ENCODE measurements around the gene MAU2. TPM values are rescaled to one million over a fixed set of nuclear protein-coding genes. Genes with fewer than 3 reads are reported as not detected.

MAU2 gene, protein sequence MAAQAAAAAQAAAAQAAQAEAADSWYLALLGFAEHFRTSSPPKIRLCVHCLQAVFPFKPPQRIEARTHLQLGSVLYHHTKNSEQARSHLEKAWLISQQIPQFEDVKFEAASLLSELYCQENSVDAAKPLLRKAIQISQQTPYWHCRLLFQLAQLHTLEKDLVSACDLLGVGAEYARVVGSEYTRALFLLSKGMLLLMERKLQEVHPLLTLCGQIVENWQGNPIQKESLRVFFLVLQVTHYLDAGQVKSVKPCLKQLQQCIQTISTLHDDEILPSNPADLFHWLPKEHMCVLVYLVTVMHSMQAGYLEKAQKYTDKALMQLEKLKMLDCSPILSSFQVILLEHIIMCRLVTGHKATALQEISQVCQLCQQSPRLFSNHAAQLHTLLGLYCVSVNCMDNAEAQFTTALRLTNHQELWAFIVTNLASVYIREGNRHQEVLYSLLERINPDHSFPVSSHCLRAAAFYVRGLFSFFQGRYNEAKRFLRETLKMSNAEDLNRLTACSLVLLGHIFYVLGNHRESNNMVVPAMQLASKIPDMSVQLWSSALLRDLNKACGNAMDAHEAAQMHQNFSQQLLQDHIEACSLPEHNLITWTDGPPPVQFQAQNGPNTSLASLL
- total RNA-seq: 10 to 100 TPM; 28.0 to 41.8 TPM
- 10 to 100 TPM; 52.4 to 78.8 TPM for polyA plus RNA-seq (ENCODE audit: insufficient read length in 2 of 2)
- long read RNA-seq, donor 1, partial matches to known transcripts: 0 of 2 reads
- long read RNA-seq, donor 1, other reads (novel, unspliced or antisense): 0 of 2 reads
- long read RNA-seq, donor 2: 0 reads
- long read RNA-seq, donor 3: 0 reads
- long read RNA-seq, donor 4, partial matches to known transcripts: 0 of 7 reads
- long read RNA-seq, donor 4, other reads (novel, unspliced or antisense): 0 of 7 reads

GRCh38 chr19:19320361-19321140, at the start of gene MAU2, which contains the start of gene SUGP1:
MAU2 (plus strand) TSS chr19:19320829; CDS start chr19:19320860, 31 bp downstream.
SUGP1 (minus strand) TSS chr19:19320509; CDS start chr19:19320496, 13 bp downstream.
- Histone ChIP-seq H3K27ac (ENCODE audit: low read depth, low read length) (peak within 1 kb of the TSS; percentile 90), H3K36me3 (ENCODE audit: control insufficient read depth, insufficient read depth, low read length) (peaks cover 39% of the 10 kb centered on the region), H3K4me3 (ENCODE audit: low read depth, low read length) (peak within 1 kb of the TSS; percentile 96), H3K4me1 (ENCODE audit: control insufficient read depth, insufficient read depth, low read length) (peaks cover 27% of the 10 kb centered on the region), H3K9me3 (ENCODE audit: control insufficient read depth, insufficient read depth, low read length) (no peaks in the 10 kb centered on the region), H3K27me3 (ENCODE audit: control insufficient read depth, insufficient read depth, low read length) (no peaks in the 10 kb centered on the region)
- DNase-seq (ENCODE audit: low read depth in 4 of 6, low spot score in 6 of 6): peak; percentile 79 to 98 (median 92)
- WGBS (ENCODE audit: insufficient coverage): under 1% methylated on average over 66 of the region's 67 CpGs

DNA sequence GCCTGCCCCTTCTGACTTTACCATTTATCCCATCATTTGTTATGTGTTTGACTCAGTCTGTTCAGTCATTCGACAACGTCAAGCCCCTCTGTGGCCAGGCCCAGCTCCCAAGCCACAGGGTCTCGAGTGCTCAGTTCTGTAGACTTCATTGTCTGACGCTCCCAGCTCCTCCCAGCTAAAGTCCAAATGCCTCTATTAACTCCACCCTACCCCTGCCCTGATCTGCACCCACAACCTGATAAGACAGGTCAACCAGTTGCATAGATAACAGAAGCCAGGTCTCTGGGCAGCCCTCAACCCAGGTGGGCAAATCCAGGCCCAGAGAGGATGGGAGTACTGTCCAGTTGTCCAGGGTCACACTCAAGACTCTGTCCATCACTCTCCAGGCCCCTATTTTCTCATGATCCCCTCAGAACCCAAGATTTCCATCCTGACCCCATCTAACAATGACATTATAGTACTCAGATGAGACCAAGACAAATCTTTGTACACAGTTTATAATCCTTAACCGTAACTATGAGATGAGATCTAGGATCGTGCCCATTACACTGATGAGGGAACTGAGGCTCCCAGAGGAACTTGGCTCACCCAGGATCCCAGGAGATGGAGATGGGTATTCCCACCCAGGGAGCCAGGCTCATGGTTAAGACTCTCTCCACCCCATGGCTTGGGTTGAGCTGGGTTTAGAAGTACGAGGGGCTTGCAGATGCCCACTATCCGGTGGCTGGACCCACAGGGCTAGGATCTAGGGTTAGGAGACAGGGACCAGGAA, 48.6 kb upstream of the MAU2 start:
- no peak overlapping the region for H3K27ac ChIP-seq (ENCODE audit: low read depth, low read length)
- H3K27me3 ChIP-seq (ENCODE audit: control insufficient read depth, insufficient read depth, low read length): no peaks in the 10 kb centered on the region
- 89% methylated on average over 5 of the region's 8 CpGs for WGBS (ENCODE audit: insufficient coverage)
- peaks cover 28% of the 10 kb centered on the region for H3K4me1 ChIP-seq (ENCODE audit: control insufficient read depth, insufficient read depth, low read length)
- peaks cover 28% of the 10 kb centered on the region for H3K36me3 ChIP-seq (ENCODE audit: control insufficient read depth, insufficient read depth, low read length)
- H3K9me3 ChIP-seq (ENCODE audit: control insufficient read depth, insufficient read depth, low read length): no peaks in the 10 kb centered on the region
- H3K4me3 ChIP-seq (ENCODE audit: low read depth, low read length): no peak overlapping the region
- DNase-seq (ENCODE audit: low read depth in 4 of 6, low spot score in 6 of 6): no peak

DNA sequence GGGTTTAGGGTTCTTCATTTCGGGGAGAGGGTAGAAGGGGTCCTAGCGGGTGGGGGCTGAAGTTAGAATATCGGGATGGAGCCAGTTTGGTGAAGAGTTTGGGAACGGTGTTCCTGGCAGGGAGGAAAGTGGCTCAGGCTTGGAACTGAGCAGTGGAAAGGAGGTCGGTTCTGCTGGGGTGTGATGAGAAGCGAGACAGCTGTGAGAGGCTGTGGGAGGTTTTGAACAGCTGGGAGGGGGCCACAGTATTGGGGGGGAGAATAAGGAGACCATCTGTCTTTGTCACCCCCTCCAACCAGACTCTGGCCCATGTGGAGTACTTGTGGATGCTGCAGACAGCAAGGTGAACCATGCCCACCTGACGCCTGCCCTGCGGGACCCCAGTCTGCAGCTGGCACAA, 46.5 kb upstream of the MAU2 start:
- Histone ChIP-seq H3K4me1 (ENCODE audit: control insufficient read depth, insufficient read depth, low read length) (peaks cover 46% of the 10 kb centered on the region), H3K27ac (ENCODE audit: low read depth, low read length) (no peak overlapping the region), H3K36me3 (ENCODE audit: control insufficient read depth, insufficient read depth, low read length) (peaks cover 49% of the 10 kb centered on the region), H3K4me3 (ENCODE audit: low read depth, low read length) (no peak overlapping the region), H3K9me3 (ENCODE audit: control insufficient read depth, insufficient read depth, low read length) (no peaks in the 10 kb centered on the region), H3K27me3 (ENCODE audit: control insufficient read depth, insufficient read depth, low read length) (no peaks in the 10 kb centered on the region)
- no peak for DNase-seq (ENCODE audit: low read depth in 4 of 6, low spot score in 6 of 6)
- 82% methylated on average over 7 of the region's 8 CpGs for WGBS (ENCODE audit: insufficient coverage)

GRCh38 chr19:19274716-19275565, 45.7 kb upstream of the MAU2 start:
- H3K4me1 ChIP-seq (ENCODE audit: control insufficient read depth, insufficient read depth, low read length): peaks cover 54% of the 10 kb centered on the region
- no peaks in the 10 kb centered on the region for H3K9me3 ChIP-seq (ENCODE audit: control insufficient read depth, insufficient read depth, low read length)
- H3K27ac ChIP-seq (ENCODE audit: low read depth, low read length): no peak overlapping the region
- peak in 1 of 6 donors; percentile 67 for DNase-seq (ENCODE audit: low read depth in 4 of 6, low spot score in 6 of 6)
- peaks cover 57% of the 10 kb centered on the region for H3K36me3 ChIP-seq (ENCODE audit: control insufficient read depth, insufficient read depth, low read length)
- 69% methylated on average over 8 of the region's 9 CpGs for WGBS (ENCODE audit: insufficient coverage)
- H3K27me3 ChIP-seq (ENCODE audit: control insufficient read depth, insufficient read depth, low read length): no peaks in the 10 kb centered on the region
- no peak overlapping the region for H3K4me3 ChIP-seq (ENCODE audit: low read depth, low read length)

DNA sequence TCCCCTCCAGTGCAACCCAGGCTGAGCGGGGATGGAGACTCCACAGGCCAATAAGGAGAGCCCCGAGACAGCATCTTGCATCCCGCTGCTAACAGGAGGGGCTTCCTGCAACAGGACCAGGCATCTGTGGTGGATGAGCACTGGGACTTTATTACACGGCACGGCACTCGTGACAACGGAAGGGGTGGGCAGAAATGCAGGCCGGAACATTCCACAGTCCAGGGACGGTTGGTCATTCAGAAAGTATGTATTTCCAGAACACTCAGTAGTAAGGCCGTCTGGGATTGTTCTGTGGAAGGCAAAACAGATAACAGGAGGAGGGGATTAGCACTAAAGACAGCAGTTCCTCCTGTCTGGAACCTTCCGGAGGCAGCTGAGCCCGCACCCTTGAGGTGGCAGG, 44.2 kb upstream of the MAU2 start:
- H3K9me3 ChIP-seq (ENCODE audit: control insufficient read depth, insufficient read depth, low read length): no peaks in the 10 kb centered on the region
- peaks cover 71% of the 10 kb centered on the region for H3K36me3 ChIP-seq (ENCODE audit: control insufficient read depth, insufficient read depth, low read length)
- WGBS (ENCODE audit: insufficient coverage): 87% methylated on average over 10 of the region's 12 CpGs
- H3K4me3 ChIP-seq (ENCODE audit: low read depth, low read length): no peak overlapping the region
- no peaks in the 10 kb centered on the region for H3K27me3 ChIP-seq (ENCODE audit: control insufficient read depth, insufficient read depth, low read length)
- no peak for DNase-seq (ENCODE audit: low read depth in 4 of 6, low spot score in 6 of 6)
- peaks cover 68% of the 10 kb centered on the region for H3K4me1 ChIP-seq (ENCODE audit: control insufficient read depth, insufficient read depth, low read length)
- H3K27ac ChIP-seq (ENCODE audit: low read depth, low read length): no peak overlapping the region

DNA sequence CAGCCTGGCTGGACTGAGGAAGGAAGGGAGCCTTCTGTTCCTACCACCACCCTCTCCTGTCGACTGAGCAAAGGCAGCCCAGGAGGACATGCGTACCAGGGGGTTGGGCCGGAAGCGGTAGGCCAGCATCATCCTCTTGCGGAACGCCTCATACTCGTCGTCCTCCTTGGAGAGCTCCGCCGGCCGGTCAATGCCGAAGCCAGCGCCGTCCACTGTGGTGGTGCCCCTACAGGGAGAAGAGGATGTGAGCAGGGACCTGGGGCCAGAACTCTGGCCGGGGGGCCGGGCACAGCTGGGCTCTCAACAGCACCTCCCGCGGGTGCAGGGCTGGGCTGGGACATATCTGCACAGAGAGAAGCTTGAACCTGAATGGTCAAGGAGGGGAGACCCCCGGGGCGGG, 43.8 kb upstream of the MAU2 start:
- Histone ChIP-seq H3K36me3 (ENCODE audit: control insufficient read depth, insufficient read depth, low read length) (peaks cover 76% of the 10 kb centered on the region), H3K27me3 (ENCODE audit: control insufficient read depth, insufficient read depth, low read length) (no peaks in the 10 kb centered on the region), H3K4me1 (ENCODE audit: control insufficient read depth, insufficient read depth, low read length) (peaks cover 71% of the 10 kb centered on the region)

GRCh38 chr19:19278315-19278714, 42.3 kb upstream of the MAU2 start:
- H3K4me3 ChIP-seq (ENCODE audit: low read depth, low read length): no peak overlapping the region
- WGBS (ENCODE audit: insufficient coverage): 73% methylated on average over 7 of the region's 7 CpGs

More for the DNA sequence above, 43.8 kb upstream of the MAU2 start:
- no peak for DNase-seq (ENCODE audit: low read depth in 4 of 6, low spot score in 6 of 6)
- no peak overlapping the region for H3K27ac ChIP-seq (ENCODE audit: low read depth, low read length)
- no peaks in the 10 kb centered on the region for H3K9me3 ChIP-seq (ENCODE audit: control insufficient read depth, insufficient read depth, low read length)
- WGBS (ENCODE audit: insufficient coverage): 89% methylated on average over 20 of the region's 20 CpGs
- H3K4me3 ChIP-seq (ENCODE audit: low read depth, low read length): no peak overlapping the region

DNA sequence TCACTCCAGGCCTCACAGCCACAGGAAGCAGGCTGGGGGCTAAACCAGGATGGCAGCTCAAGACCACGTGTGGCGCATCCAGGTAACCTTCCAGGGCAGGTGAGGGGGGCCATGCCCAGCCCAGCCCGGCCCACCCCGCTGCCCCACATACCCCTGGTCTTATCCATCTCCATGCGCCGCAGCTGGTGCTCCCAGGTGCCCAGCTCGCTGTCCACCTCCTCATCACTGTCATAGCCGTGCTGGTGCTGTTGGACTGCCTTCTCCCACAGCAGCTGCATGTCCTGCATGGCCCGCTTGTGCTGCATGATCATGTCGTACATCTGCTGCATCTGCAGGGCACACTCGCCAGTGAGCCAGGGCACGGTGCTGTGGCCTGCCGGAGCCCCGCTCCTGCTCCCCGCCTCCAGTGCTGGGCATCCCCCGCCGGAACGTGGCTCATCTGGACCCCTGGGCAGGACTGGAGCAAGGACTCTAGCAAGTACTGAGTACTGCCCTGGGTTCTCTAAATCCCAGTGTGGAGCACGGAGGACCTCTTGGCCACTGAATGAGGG, 41.5 kb upstream of the MAU2 start:
- WGBS (ENCODE audit: insufficient coverage): 96% methylated on average over 19 of the region's 19 CpGs
- H3K27me3 ChIP-seq (ENCODE audit: control insufficient read depth, insufficient read depth, low read length): no peaks in the 10 kb centered on the region
- no peak for DNase-seq (ENCODE audit: low read depth in 4 of 6, low spot score in 6 of 6)
- H3K27ac ChIP-seq (ENCODE audit: low read depth, low read length): no peak overlapping the region
- H3K4me3 ChIP-seq (ENCODE audit: low read depth, low read length): no peak overlapping the region
- H3K4me1 ChIP-seq (ENCODE audit: control insufficient read depth, insufficient read depth, low read length): peaks cover 60% of the 10 kb centered on the region
- H3K9me3 ChIP-seq (ENCODE audit: control insufficient read depth, insufficient read depth, low read length): no peaks in the 10 kb centered on the region
- H3K36me3 ChIP-seq (ENCODE audit: control insufficient read depth, insufficient read depth, low read length): peaks cover 90% of the 10 kb centered on the region

More at GRCh38 chr19:19278315-19278714, 42.3 kb upstream of the MAU2 start:
- Histone ChIP-seq H3K27me3 (ENCODE audit: control insufficient read depth, insufficient read depth, low read length) (no peaks in the 10 kb centered on the region), H3K36me3 (ENCODE audit: control insufficient read depth, insufficient read depth, low read length) (peaks cover 87% of the 10 kb centered on the region), H3K4me1 (ENCODE audit: control insufficient read depth, insufficient read depth, low read length) (peaks cover 63% of the 10 kb centered on the region), H3K9me3 (ENCODE audit: control insufficient read depth, insufficient read depth, low read length) (no peaks in the 10 kb centered on the region), H3K27ac (ENCODE audit: low read depth, low read length) (no peak overlapping the region)
- DNase-seq (ENCODE audit: low read depth in 4 of 6, low spot score in 6 of 6): peak in 2 of 6 donors; percentile 28 to 88

Measured in spinal cord (tissue), 10 donors.